ENCODE data around the gene SH3BGRL2.

GRCh38 chr6:79599725-79600259 is 31.3 kb upstream of the SH3BGRL2 start:
- TF ChIP-seq EZH2 (IDR thresholded peaks at IDR 0.05) (no peak), POLR2AphosphoS5 (IDR thresholded peaks at IDR 0.05; ENCODE audit: borderline replicate concordance, low read depth, low read length) (no peak), FOXP2 (optimal IDR thresholded peaks at IDR 0.05; ENCODE audit: control extremely low read depth, extremely low read length, insufficient read depth) (no peak)

All from SK-N-MC (cell line).